RPMI8226 (cell line): ENCODE measurements around the gene BEAN1.

Experiments used
- DNase-seq: peaks from one replicate; pipeline ENCODE4 v3.0.0-alpha.2; 2015

BEAN1 gene

GRCh38 chr16:66427036-66427860, at the start of gene BEAN1:
Gene BEAN1 (plus strand): TSS chr16:66427295. CDS start chr16:66437677, 10,382 bp downstream.
- DNase-seq = no peak

GRCh38 chr16:66377324-66377723, 49.8 kb upstream of the BEAN1 start:
- no peak for DNase-seq

- no peak for DNase-seq
Measured at GRCh38 chr16:66378741-66379570, 48.1 kb upstream of the BEAN1 start.

GRCh38 chr16:66379571-66379941, 47.5 kb upstream of the BEAN1 start:
- no peak for DNase-seq

- no peak for DNase-seq
Measured at GRCh38 chr16:66380421-66380820, 46.7 kb upstream of the BEAN1 start.

- no peak for DNase-seq
Measured at GRCh38 chr16:66381585-66382170, 45.4 kb upstream of the BEAN1 start.

- DNase-seq = no peak
Measured at GRCh38 chr16:66382171-66382965, 44.7 kb upstream of the BEAN1 start.

- no peak for DNase-seq
Measured at GRCh38 chr16:66382966-66383299, 44.2 kb upstream of the BEAN1 start.

- no peak for DNase-seq
Measured at GRCh38 chr16:66383551-66383950, 43.5 kb upstream of the BEAN1 start.

GRCh38 chr16:66385415-66385814, 41.7 kb upstream of the BEAN1 start:
- no peak for DNase-seq

GRCh38 chr16:66386629-66387622, 40.2 kb upstream of the BEAN1 start:
- DNase-seq = no peak

GRCh38 chr16:66387817-66388332, 39.2 kb upstream of the BEAN1 start:
- no peak for DNase-seq

GRCh38 chr16:66388350-66389139, 38.5 kb upstream of the BEAN1 start:
- no peak for DNase-seq

- no peak for DNase-seq
Measured at GRCh38 chr16:66389256-66390176, 37.6 kb upstream of the BEAN1 start.

GRCh38 chr16:66390346-66391108, 36.6 kb upstream of the BEAN1 start:
- DNase-seq = no peak

GRCh38 chr16:66391726-66392670, 35.1 kb upstream of the BEAN1 start:
- DNase-seq = no peak

GRCh38 chr16:66395806-66396555, 31.1 kb upstream of the BEAN1 start:
- no peak for DNase-seq
